ENCODE data around the gene ATAD5.

GRCh38 chr17:30831257-30831656 lies 509 bp upstream of the ATAD5 start:
- TF ChIP-seq EZH2 (IDR thresholded peaks at IDR 0.05) (no peak), POLR2AphosphoS5 (IDR thresholded peaks at IDR 0.05; ENCODE audit: borderline replicate concordance, low read depth, low read length) (no peak)
